Astrocyte (in vitro differentiated cells and primary cell): ENCODE results near the gene GRAMD4. TPM values are rescaled to one million over a fixed set of nuclear protein-coding genes. Genes with fewer than 3 reads are reported as not detected.

Source experiments
- DNase-seq: peaks from one replicate; pipeline ENCODE4 v3.0.0-alpha.2; 2010; ENCODE audit warnings: low read depth
- FAIRE-seq: peaks from 2 replicates; lab custom pipeline; 2011; peaks lifted over from hg19 to GRCh38; lab: Jason Lieb, UNC
- H2AFZ ChIP-seq: 2 replicates; pipeline ENCODE4 v1.6.0; 2012; ENCODE audit warnings: low read depth, low read length, inconsistent platforms
- H3K27ac ChIP-seq: 2 replicates; pipeline ENCODE4 v1.5.1; 2011; ENCODE audit warnings: low read depth, low read length, inconsistent platforms
- H3K27me3 ChIP-seq: 2 replicates; pipeline ENCODE4 v1.6.0; 2011; ENCODE audit warnings: low read length, inconsistent platforms; ENCODE audit not compliant: insufficient read depth
- H3K36me3 ChIP-seq: 2 replicates; pipeline ENCODE4 v1.5.1; 2011; ENCODE audit warnings: low read length, inconsistent platforms; ENCODE audit not compliant: insufficient read depth
- H3K4me1 ChIP-seq: 2 replicates; pipeline ENCODE4 v1.5.1; 2011; ENCODE audit warnings: low read length, inconsistent platforms; ENCODE audit not compliant: insufficient read depth
- H3K4me2 ChIP-seq: 2 replicates; pipeline ENCODE4 v1.6.0; 2012; ENCODE audit warnings: low read length, inconsistent platforms
- H3K4me3 ChIP-seq: 2 replicates; pipeline ENCODE4 v1.5.1; 2011; ENCODE audit warnings: low read depth, mild to moderate bottlenecking, low read length, inconsistent platforms; ENCODE audit not compliant: insufficient read depth
- H3K79me2 ChIP-seq: 2 replicates; pipeline ENCODE4 v1.6.0; 2012; ENCODE audit warnings: mild to moderate bottlenecking, low read length, inconsistent platforms; ENCODE audit not compliant: insufficient read depth
- H3K9ac ChIP-seq: 2 replicates; pipeline ENCODE4 v1.6.0; 2012; ENCODE audit warnings: mild to moderate bottlenecking, low read length, inconsistent platforms
- H3K9me3 ChIP-seq: 2 replicates; pipeline ENCODE4 v1.5.1; 2012; ENCODE audit warnings: low read depth, mild to moderate bottlenecking, low read length, inconsistent platforms; ENCODE audit not compliant: insufficient read depth
- H4K20me1 ChIP-seq: 2 replicates; pipeline ENCODE4 v1.6.0; 2012; ENCODE audit warnings: low read length, inconsistent platforms; ENCODE audit not compliant: insufficient read depth
- H3K27ac Mint-ChIP-seq: one replicate; pipeline ENCODE4 v1.8.0; 2021; ENCODE audit warnings: mild to moderate bottlenecking, mixed read lengths; ENCODE audit not compliant: unreplicated experiment
- H3K27me3 Mint-ChIP-seq: one replicate; pipeline ENCODE4 v1.8.0; 2021; ENCODE audit warnings: low read depth, mixed read lengths; ENCODE audit not compliant: unreplicated experiment
- H3K36me3 Mint-ChIP-seq: one replicate; pipeline ENCODE4 v1.8.0; 2021; ENCODE audit warnings: low read depth, mixed read lengths; ENCODE audit not compliant: unreplicated experiment
- H3K4me1 Mint-ChIP-seq: one replicate; pipeline ENCODE4 v1.8.0; 2021; ENCODE audit warnings: low read depth, mixed read lengths; ENCODE audit not compliant: unreplicated experiment
- H3K4me3 Mint-ChIP-seq: one replicate; pipeline ENCODE4 v1.8.0; 2021; ENCODE audit warnings: mild to moderate bottlenecking, moderate library complexity, mixed read lengths; ENCODE audit not compliant: unreplicated experiment
- H3K9me3 Mint-ChIP-seq: one replicate; pipeline ENCODE4 v1.8.0; 2021; ENCODE audit warnings: mild to moderate bottlenecking, mixed read lengths; ENCODE audit not compliant: unreplicated experiment
- EZH2 ChIP-seq: IDR thresholded peaks from 2 replicates; pipeline ENCODE4 v1.6.1; 2012; ENCODE audit warnings: mild to moderate bottlenecking, low read length, inconsistent platforms; ENCODE audit not compliant: insufficient read depth
- total RNA-seq: library from RNA; stranded (reverse); gene quantifications from 2 replicates; pipeline ENCODE4 v1.2.1, GENCODE V29; 2021
- TF ChIP-seq, protein P1 (sequence below): IDR thresholded peaks from 2 replicates; pipeline ENCODE4 v1.5.1; 2011; ENCODE audit warnings: low read depth, mild to moderate bottlenecking, inconsistent platforms, low read length, moderate library complexity; ENCODE audit not compliant: insufficient read depth

GRAMD4 gene
- total RNA-seq, 1 donor from 2014 or later = 17.8 TPM

DNA sequence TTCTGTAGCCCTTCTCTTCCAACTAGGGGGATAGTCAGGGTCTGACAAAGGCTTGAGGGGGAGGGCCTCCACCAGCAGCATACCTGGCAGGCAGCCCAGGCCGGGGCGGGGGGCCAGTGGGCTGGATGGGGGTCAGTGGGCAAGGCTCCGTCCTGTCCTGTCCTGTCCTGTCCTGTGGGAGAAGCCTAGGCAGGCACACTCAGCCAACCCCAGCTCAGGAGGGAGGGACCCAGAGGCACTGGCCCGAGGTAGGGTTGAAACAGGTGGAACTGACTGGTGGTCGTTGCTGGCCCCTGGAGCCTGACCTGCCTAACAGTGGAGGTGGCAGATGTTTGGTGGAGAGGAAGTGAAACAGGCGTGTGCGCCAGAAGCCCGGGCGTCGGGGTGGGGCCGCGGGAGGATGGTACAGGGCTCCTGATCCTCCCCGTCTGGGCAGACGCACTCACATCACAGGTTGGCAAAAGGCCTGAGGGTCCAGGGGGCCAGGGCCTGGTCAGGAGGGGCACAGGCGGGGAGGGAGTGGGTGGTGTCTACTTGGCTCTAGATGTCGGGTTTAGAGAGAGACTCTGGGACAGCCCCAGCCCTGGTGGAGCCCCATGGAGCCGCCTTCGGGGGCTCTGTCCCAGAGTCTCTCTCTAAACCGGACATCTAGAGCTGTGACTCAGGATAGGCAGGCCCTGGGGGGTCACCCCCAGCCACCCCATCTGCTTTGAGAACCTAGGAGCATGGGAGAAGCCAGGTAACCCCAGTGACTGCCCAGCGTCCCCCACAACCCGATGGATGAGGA, 32.5 kb upstream of the GRAMD4 start:
- H3K4me1 Mint-ChIP-seq = peaks cover 22% of the 10 kb centered on the region
- H3K79me2 ChIP-seq = peaks cover 38% of the 10 kb centered on the region
- no peak overlapping the region for H2AFZ ChIP-seq
- no peaks in the 10 kb centered on the region for H3K9me3 Mint-ChIP-seq
- no peak overlapping the region for H3K4me2 ChIP-seq
- peaks cover 63% of the 10 kb centered on the region for H4K20me1 ChIP-seq
- no peaks in the 10 kb centered on the region for H3K36me3 ChIP-seq
- no peak overlapping the region for H3K27ac ChIP-seq
- FAIRE-seq = no peak
- peaks cover 3% of the 10 kb centered on the region for H3K27me3 Mint-ChIP-seq
- H3K4me1 ChIP-seq = peaks cover 18% of the 10 kb centered on the region
- H3K27me3 ChIP-seq = no peaks in the 10 kb centered on the region
- H3K9me3 ChIP-seq = no peaks in the 10 kb centered on the region
- no peak overlapping the region for H3K27ac Mint-ChIP-seq
- TF ChIP-seq, protein P1, sequence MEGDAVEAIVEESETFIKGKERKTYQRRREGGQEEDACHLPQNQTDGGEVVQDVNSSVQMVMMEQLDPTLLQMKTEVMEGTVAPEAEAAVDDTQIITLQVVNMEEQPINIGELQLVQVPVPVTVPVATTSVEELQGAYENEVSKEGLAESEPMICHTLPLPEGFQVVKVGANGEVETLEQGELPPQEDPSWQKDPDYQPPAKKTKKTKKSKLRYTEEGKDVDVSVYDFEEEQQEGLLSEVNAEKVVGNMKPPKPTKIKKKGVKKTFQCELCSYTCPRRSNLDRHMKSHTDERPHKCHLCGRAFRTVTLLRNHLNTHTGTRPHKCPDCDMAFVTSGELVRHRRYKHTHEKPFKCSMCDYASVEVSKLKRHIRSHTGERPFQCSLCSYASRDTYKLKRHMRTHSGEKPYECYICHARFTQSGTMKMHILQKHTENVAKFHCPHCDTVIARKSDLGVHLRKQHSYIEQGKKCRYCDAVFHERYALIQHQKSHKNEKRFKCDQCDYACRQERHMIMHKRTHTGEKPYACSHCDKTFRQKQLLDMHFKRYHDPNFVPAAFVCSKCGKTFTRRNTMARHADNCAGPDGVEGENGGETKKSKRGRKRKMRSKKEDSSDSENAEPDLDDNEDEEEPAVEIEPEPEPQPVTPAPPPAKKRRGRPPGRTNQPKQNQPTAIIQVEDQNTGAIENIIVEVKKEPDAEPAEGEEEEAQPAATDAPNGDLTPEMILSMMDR = no peak
- TF ChIP-seq EZH2 = no peak
- no peak overlapping the region for H3K9ac ChIP-seq
- peaks cover 1% of the 10 kb centered on the region for H3K36me3 Mint-ChIP-seq
- no peak for DNase-seq
- H3K4me3 Mint-ChIP-seq = no peak overlapping the region
- H3K4me3 ChIP-seq = no peak overlapping the region

DNA sequence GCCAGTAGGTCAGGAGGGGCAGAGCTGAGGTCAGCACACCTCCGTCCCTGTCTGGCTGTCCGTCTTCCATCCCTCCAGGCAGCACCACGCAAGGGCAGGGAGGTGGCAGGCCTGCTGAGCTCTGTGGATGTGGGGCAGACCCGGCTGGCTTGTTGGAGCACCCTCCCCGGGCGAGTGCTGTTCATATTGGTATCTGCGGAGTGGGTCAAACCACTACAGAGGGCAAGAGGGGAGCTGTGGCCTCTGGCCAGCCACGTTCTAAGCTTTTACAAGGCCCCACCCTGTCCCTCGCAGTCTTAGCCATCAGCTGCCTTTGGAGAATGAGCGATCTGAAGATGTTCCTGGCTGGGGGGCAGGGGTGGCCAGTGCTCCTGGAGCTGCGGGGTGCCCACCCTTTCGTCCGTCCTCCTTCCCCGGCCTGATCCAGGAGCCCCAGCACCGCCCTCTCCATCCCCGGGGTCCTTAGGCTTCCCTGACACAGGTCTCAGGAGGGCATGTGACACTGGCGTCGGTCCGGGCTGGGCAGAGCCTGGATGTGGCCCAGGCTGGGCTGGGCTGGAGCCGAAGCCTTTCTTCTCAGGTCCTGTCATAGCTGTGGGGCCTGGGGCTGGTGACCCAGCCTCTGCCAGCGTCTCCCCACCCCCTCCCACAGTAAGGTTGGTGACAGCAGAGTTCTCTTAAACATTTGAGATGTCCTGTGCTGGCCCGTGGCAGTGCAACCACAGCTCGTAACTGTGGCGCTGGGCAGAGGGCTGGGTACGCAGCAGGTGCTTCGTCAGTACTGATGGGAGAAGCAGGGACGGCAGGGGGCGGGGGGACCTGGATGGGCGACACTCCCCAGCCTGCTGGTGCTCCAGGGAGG, 31.7 kb upstream of the GRAMD4 start:
- H3K27ac Mint-ChIP-seq = no peak overlapping the region
- TF ChIP-seq EZH2 = no peak
- TF ChIP-seq, protein P1 = no peak
- H4K20me1 ChIP-seq = peaks cover 55% of the 10 kb centered on the region

More for the DNA sequence above, 31.7 kb upstream of the GRAMD4 start:
- Histone ChIP-seq H2AFZ (no peak overlapping the region), H3K4me3 (no peak overlapping the region), H3K79me2 (peaks cover 33% of the 10 kb centered on the region), H3K4me2 (no peak overlapping the region), H3K27me3 (no peaks in the 10 kb centered on the region), H3K4me1 (peaks cover 26% of the 10 kb centered on the region), H3K9me3 (no peaks in the 10 kb centered on the region), H3K27ac (no peak overlapping the region), H3K9ac (no peak overlapping the region), H3K36me3 (no peaks in the 10 kb centered on the region)
- Mint-ChIP-seq H3K4me1 (peaks cover 24% of the 10 kb centered on the region), H3K27me3 (peaks cover 3% of the 10 kb centered on the region), H3K4me3 (no peak overlapping the region), H3K9me3 (no peaks in the 10 kb centered on the region), H3K36me3 (no peaks in the 10 kb centered on the region)
- no peak for DNase-seq
- no peak for FAIRE-seq
